Mesodermal cell (in vitro differentiated cells): ENCODE results near the gene CDYL.
"Not testable (repeated sequence)": the region's sequence is repeated elsewhere in the genome, so short reads cannot be mapped to it uniquely, and the experiment has no call there.

Source experiments
- H3K27ac ChIP-seq: 2 replicates; pipeline ENCODE4 v1.7.0; 2013; ENCODE audit warnings: mild to moderate bottlenecking, low read depth, low read length, moderate library complexity; ENCODE audit not compliant: severe bottlenecking
- H3K36me3 ChIP-seq: 2 replicates; pipeline ENCODE4 v1.7.1; 2013; ENCODE audit warnings: mild to moderate bottlenecking, low read length, moderate library complexity; ENCODE audit not compliant: control insufficient read depth, insufficient read depth
- H3K4me1 ChIP-seq: one replicate; pipeline ENCODE4 v1.7.1; 2013; ENCODE audit warnings: mild to moderate bottlenecking, low read length; ENCODE audit not compliant: insufficient read depth, control insufficient read depth, poor library complexity, severe bottlenecking
- H3K4me3 ChIP-seq: 2 replicates; pipeline ENCODE4 v1.7.0; 2013; ENCODE audit warnings: low read length, control low read depth, mild to moderate bottlenecking; ENCODE audit not compliant: insufficient read depth, poor library complexity, severe bottlenecking; ENCODE audit errors: extremely low read depth
- H3K9me3 ChIP-seq: 2 replicates; pipeline ENCODE4 v1.7.1; 2013; ENCODE audit warnings: mild to moderate bottlenecking, low read length, moderate library complexity; ENCODE audit not compliant: control insufficient read depth
- WGBS, 2 experiments: methylation state at CpG; one replicate each; pipeline ENCODE4 v1.1.5; 2013; ENCODE audit warnings: missing lambda C conversion rate in 2 of 2; ENCODE audit not compliant: insufficient coverage in 2 of 2; 5-methylcytosine and 5-hydroxymethylcytosine counted together

The CDYL gene

DNA sequence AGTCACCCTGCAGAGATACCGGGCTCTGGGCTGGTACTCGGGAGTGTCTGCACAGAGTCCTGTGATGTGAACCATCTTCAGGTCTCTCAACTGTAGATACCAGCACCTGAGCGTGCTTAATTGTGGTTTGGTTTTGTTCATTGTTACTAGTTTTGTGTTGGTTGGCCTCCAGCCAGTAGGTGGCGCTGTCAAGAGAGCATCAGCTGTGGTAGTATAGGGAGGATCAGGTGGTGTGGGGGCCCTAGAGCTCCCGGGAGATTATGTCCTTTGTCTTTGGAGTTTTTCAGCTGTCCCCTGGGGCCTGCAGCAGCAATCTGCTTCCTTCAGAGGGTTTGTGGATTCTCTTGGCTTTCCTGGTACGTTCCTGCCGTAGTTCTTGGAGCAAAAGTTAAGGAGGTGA is 67.9 kb downstream of the CDYL start:
- Histone ChIP-seq H3K36me3 (peaks cover 6% of the 10 kb centered on the region), H3K4me3 (no peak overlapping the region), H3K9me3 (peaks cover 13% of the 10 kb centered on the region), H3K27ac (no peak overlapping the region), H3K4me1 (peaks cover 10% of the 10 kb centered on the region)
- 93 to 94% methylated on average over 7 of the region's 7 CpGs for WGBS, 2 experiments

DNA sequence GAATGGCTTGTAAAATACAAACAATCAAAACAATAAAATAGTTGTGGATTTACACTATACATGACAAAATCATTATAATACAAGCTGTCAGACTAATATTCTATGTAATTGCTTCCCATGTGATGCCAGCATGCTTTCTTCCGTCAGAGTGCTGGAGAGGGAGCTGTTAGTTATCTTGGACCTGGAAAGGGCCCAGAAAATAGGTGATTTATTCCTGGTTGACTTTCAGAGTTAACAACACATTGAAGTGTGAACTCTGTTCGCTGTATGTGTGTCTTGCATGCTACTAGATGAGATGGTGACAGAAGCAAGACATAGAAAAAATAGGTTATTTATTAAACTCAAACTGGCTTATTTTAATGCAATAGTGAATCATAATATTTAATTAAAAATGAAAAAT is 70.2 kb downstream of the CDYL start:
- WGBS, 2 experiments = 100% methylated on average over 1 of the region's 2 CpGs; no CpG with 5 or more reads in 1 of the 2 experiments

DNA sequence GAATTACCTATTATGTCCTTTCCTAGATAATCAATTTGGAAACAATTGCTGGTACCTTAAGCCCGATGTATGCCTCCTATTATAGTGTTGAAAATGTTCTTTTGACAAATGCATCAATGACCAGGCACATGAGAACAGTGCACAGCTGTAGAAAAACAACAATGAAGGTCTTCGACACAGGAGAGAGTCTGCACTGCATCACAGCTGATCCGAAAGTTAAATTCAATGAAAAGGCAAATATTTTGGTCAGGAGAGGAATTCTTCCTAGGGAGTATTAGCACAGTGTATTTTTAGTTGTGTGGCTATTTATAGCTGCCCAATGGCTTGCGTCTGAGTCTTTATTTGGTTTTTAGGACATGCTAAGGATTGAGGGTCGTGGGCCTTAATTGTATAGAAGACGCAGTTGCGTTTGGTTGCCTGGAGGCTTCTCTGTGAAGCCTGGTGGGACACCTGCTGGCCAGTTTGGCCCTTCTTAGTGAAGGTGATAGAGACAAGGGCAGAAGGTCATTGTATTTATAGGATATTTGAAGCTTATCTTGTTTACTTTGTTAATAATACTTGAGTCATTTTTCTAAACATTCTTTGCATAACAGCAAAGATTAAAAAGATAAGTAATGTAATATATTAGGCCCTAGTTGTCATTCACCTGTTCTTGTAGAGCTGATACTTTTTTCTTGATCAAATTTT is 72.3 kb downstream of the CDYL start:
- Histone ChIP-seq H3K4me1 (peaks cover 16% of the 10 kb centered on the region), H3K4me3 (no peak overlapping the region), H3K9me3 (peaks cover 11% of the 10 kb centered on the region), H3K36me3 (peaks cover 6% of the 10 kb centered on the region), H3K27ac (no peak overlapping the region)
- 60 to 68% methylated on average over 6 of the region's 7 CpGs for WGBS, 2 experiments

More for the DNA sequence above, 70.2 kb downstream of the CDYL start:
- H3K36me3 ChIP-seq = peaks cover 6% of the 10 kb centered on the region
- no peak overlapping the region for H3K27ac ChIP-seq
- H3K4me3 ChIP-seq = no peak overlapping the region
- peaks cover 13% of the 10 kb centered on the region for H3K9me3 ChIP-seq
- H3K4me1 ChIP-seq = peaks cover 10% of the 10 kb centered on the region

DNA sequence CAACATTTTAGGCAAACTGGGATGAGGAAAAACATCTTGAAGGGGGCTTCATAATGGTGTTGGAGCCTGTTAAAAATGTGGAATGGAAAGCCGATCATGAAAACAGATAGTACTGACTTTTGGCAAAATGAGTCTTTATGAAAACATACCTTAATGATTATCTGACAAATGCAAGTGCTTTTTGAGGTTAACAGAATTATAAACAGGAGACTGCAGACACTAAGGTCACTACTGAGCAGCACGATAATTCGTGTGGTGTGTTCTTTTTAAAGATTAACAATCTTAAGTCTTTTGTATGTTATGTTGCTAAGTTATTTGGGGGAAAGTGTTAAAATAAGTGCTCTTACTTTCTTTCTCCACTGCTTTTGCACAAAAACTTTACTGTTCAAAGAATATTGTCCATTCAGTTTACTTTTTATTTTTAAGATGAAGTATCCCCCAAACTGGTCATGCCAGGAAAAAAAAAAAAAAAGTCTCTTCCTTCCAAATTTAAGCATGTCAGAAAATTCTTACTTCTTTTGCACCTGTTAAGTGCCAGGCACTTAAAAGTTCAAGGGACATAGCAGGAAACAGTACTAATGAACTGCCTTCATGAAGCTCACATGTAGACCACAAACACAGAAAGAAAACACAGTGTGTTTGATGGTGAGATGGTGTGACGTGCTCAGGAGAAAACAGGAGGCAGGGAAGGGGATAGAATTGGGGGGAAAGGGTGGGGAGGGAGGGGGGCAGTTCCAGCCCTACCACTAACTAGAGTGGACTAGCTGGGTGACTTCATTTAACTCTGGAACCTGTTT is 73.2 kb downstream of the CDYL start:
- Histone ChIP-seq H3K27ac (no peak overlapping the region), H3K4me1 (peaks cover 24% of the 10 kb centered on the region), H3K36me3 (peaks cover 1% of the 10 kb centered on the region), H3K9me3 (peaks cover 2% of the 10 kb centered on the region), H3K4me3 (no peak overlapping the region)
- WGBS, 2 experiments = 93 to 100% methylated on average over 1 to 3 of the region's 4 CpGs

DNA sequence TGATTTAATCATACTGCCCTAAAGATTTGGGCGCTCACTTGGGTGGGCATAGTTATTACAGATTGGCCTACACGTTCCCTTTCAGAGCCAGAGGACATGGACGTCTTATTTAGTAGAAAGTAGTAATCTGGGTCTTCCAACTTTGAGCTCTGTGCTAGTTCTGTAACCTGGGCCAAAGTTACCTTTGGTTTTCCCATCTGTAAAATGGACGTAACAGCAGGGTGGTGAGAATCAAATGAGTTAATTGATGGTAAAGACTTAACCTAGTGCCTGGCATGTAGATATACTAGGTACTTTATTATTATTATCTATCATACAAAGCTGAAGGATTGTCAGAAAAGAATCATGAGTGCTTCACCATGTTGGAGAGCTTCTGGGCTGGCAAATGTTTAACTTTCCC is 74.8 kb downstream of the CDYL start:
- no peaks in the 10 kb centered on the region for H3K9me3 ChIP-seq
- H3K4me1 ChIP-seq = peaks cover 24% of the 10 kb centered on the region
- H3K27ac ChIP-seq = no peak overlapping the region
- H3K4me3 ChIP-seq = no peak overlapping the region
- 95 to 100% methylated on average over 3 to 4 of the region's 4 CpGs for WGBS, 2 experiments
- peaks cover 10% of the 10 kb centered on the region for H3K36me3 ChIP-seq

DNA sequence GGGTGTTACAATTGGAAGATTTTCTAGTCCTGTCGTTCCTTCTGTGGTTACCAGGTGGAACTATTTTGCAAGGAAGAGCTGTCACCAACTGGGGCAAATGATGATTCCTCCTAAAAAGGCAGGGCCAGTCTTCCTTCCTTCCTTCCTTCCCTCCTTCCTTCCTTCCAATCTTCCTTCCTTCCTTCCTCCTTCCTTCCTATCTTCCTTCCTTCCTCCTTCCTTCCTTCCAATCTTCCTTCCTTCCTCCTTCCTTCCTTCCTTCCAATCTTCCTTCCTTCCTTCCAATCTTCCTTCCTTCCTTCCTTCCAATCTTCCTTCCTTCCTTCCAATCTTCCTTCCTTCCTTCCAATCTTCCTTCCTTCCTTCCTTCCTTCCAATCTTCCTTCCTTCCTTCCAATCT is 76.0 kb downstream of the CDYL start:
- H3K9me3 ChIP-seq, H3K36me3 ChIP-seq, H3K27ac ChIP-seq, H3K4me3 ChIP-seq: not testable (repeated sequence)
- 100% methylated on average over 1 of the region's 1 CpG for WGBS, 2 experiments
- peaks cover 24% of the 10 kb centered on the region for H3K4me1 ChIP-seq

DNA sequence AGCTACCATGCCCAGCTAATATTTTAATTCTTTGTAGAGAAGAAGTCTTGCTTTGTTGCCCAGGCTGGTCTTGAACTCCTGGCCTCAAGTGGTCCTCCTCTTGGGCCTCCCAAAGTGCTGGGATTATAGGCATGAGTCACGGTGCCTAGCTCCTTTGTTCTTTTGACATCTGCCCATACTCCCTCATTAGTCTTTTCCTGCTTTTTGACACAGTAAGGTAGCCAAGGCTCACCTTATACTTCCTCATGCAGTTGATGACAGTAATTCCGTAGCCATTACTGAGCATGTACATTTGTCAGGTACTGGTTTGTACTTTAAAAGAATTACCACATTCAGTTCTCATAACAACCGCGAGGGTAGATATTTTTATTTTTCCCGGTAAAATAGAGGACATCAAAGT is 76.7 kb downstream of the CDYL start:
- 68 to 88% methylated on average over 2 of the region's 5 CpGs for WGBS, 2 experiments
- peaks cover 20% of the 10 kb centered on the region for H3K4me1 ChIP-seq
- no peak overlapping the region for H3K4me3 ChIP-seq
- peaks cover 15% of the 10 kb centered on the region for H3K36me3 ChIP-seq
- H3K27ac ChIP-seq = no peak overlapping the region
- no peaks in the 10 kb centered on the region for H3K9me3 ChIP-seq

DNA sequence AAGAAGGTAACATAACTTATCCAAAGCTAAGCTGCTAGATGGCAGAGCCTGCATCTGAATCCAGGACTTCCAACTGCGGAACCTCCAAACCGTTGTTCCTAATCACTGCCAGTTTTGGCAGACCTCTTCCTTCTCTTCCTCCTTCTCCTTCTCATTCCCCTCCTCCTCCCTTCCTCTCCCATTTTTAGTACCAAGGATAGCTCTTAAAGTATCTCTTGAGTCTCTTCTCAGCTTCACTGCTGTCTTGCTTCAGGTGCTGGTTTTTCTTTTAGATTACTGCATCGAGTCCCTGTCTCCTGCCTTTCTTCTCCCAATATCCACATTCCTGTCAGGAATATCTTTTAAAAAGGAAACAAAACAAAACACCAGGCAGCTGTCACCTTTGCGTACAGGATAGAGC is 77.1 kb downstream of the CDYL start:
- Histone ChIP-seq H3K4me1 (peaks cover 16% of the 10 kb centered on the region), H3K4me3 (no peak overlapping the region), H3K9me3 (no peaks in the 10 kb centered on the region), H3K36me3 (peaks cover 15% of the 10 kb centered on the region), H3K27ac (no peak overlapping the region)
- 78 to 89% methylated on average over 4 of the region's 4 CpGs for WGBS, 2 experiments

DNA sequence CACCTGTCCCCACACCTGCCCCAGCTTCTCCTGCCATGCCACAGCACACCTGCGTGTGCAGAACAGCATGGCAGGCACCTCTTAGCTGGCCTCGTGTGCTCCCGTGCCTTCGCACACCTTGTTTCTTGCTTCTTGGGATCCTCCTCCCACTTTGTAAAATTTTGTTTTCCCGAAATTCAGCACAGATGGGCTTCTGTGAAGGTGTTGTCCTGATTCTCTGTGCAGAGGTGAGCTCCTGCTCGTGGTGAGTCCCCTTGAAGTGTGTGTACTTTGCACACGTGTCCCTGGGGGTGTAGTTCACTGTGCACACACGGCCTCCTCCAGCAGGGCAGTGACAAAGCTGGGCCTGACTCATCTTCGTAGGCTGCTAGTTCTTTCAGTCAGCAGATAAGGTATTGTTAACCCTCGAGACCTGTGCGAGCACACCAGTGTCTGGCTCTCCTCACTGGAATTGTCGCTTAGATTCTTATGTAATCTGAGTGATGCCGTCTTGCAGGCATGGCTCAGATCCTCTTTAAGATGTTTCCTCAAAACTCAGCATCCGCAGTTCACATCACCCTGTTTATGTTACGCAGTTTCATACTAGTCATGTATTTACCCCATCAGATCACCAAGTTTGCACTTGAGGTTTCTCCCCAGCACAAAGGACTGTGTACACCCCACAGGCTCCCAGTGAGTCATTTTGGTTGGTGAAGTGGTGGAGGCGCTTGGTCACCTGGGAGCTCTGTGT is 77.7 kb downstream of the CDYL start:
- Histone ChIP-seq H3K27ac (no peak overlapping the region), H3K9me3 (no peaks in the 10 kb centered on the region), H3K4me3 (no peak overlapping the region), H3K4me1 (peaks cover 13% of the 10 kb centered on the region), H3K36me3 (peaks cover 15% of the 10 kb centered on the region)
- 82 to 89% methylated on average over 14 of the region's 16 CpGs for WGBS, 2 experiments

DNA sequence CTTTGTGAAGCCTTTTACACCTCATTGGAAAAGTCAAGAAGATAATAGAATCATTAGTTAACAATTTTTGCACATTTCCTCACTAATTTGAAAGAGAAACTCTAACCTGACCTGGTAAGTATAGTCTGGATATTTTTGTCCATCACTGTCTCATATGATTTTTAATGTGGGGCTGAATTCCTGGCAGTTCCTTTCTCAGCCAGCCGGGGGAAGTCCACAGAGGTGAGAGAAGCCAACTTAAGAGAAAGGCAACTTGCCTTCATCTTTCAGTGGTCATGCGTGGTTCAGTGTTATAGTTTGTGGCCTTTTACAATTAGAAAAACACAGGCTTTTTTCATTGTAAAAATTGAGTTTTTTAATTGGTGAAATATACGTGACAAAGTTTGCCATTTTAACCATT is 80.6 kb downstream of the CDYL start:
- H3K9me3 ChIP-seq = no peaks in the 10 kb centered on the region

More for the DNA sequence above, 80.6 kb downstream of the CDYL start:
- H3K4me1 ChIP-seq = peaks cover 13% of the 10 kb centered on the region
- peaks cover 21% of the 10 kb centered on the region for H3K36me3 ChIP-seq
- 100% methylated on average over 1 of the region's 3 CpGs; no CpG with 5 or more reads in 1 of the 2 experiments for WGBS, 2 experiments
- no peak overlapping the region for H3K4me3 ChIP-seq
- no peak overlapping the region for H3K27ac ChIP-seq
